ENCODE measurements around the gene ART1.
"Not testable (repeated sequence)": the region's sequence is repeated elsewhere in the genome, so short reads cannot be mapped to it uniquely, and the experiment has no call there.

GRCh38 chr11:3657331-3657730 lies 12.4 kb downstream of the ART1 start:
- TF ChIP-seq, protein P1, sequence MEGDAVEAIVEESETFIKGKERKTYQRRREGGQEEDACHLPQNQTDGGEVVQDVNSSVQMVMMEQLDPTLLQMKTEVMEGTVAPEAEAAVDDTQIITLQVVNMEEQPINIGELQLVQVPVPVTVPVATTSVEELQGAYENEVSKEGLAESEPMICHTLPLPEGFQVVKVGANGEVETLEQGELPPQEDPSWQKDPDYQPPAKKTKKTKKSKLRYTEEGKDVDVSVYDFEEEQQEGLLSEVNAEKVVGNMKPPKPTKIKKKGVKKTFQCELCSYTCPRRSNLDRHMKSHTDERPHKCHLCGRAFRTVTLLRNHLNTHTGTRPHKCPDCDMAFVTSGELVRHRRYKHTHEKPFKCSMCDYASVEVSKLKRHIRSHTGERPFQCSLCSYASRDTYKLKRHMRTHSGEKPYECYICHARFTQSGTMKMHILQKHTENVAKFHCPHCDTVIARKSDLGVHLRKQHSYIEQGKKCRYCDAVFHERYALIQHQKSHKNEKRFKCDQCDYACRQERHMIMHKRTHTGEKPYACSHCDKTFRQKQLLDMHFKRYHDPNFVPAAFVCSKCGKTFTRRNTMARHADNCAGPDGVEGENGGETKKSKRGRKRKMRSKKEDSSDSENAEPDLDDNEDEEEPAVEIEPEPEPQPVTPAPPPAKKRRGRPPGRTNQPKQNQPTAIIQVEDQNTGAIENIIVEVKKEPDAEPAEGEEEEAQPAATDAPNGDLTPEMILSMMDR (IDR thresholded peaks at IDR 0.05), result not testable (repeated sequence)
- TF ChIP-seq EZH2 (IDR thresholded peaks at IDR 0.05; ENCODE audit: borderline replicate concordance, insufficient read depth, low read depth, low read length, poor library complexity, severe bottlenecking), result not testable (repeated sequence)

Data from B cell (primary cell).